ENCODE results near the gene TMEM132C. TPM values are rescaled to one million over a fixed set of nuclear protein-coding genes. Genes with fewer than 3 reads are reported as not detected.

TMEM132C gene
- total RNA-seq, 1 experiment from 2014 or later: not detected

DNA sequence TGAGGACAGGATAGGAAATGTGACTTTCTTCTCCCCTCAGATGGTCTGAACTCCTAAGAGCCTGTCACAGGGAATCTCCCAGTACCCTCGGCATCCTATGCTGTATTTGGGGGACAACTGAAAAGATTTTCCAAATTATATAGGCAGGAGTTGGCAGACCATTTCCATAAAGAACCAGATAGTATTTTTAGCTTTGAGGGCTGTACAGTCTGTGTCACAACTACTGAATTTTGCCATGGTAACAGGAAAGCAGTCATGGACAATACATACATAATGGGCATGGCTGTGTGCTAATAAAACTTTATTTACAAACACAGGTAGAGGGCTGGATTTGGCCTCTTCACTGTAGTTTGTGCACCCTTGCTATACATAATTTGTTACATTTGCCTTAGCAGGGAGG lies 30.4 kb upstream of the TMEM132C start:
- TF ChIP-seq MYBL2 (CRISPR knock-in tag; IDR thresholded peaks at IDR 0.05): no peak
- TF ChIP-seq, protein P1, sequence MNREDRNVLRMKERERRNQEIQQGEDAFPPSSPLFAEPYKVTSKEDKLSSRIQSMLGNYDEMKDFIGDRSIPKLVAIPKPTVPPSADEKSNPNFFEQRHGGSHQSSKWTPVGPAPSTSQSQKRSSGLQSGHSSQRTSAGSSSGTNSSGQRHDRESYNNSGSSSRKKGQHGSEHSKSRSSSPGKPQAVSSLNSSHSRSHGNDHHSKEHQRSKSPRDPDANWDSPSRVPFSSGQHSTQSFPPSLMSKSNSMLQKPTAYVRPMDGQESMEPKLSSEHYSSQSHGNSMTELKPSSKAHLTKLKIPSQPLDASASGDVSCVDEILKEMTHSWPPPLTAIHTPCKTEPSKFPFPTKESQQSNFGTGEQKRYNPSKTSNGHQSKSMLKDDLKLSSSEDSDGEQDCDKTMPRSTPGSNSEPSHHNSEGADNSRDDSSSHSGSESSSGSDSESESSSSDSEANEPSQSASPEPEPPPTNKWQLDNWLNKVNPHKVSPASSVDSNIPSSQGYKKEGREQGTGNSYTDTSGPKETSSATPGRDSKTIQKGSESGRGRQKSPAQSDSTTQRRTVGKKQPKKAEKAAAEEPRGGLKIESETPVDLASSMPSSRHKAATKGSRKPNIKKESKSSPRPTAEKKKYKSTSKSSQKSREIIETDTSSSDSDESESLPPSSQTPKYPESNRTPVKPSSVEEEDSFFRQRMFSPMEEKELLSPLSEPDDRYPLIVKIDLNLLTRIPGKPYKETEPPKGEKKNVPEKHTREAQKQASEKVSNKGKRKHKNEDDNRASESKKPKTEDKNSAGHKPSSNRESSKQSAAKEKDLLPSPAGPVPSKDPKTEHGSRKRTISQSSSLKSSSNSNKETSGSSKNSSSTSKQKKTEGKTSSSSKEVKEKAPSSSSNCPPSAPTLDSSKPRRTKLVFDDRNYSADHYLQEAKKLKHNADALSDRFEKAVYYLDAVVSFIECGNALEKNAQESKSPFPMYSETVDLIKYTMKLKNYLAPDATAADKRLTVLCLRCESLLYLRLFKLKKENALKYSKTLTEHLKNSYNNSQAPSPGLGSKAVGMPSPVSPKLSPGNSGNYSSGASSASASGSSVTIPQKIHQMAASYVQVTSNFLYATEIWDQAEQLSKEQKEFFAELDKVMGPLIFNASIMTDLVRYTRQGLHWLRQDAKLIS (CRISPR knock-in tag; IDR thresholded peaks at IDR 0.05; ENCODE audit: borderline replicate concordance): no peak
- TF ChIP-seq, protein P2, sequence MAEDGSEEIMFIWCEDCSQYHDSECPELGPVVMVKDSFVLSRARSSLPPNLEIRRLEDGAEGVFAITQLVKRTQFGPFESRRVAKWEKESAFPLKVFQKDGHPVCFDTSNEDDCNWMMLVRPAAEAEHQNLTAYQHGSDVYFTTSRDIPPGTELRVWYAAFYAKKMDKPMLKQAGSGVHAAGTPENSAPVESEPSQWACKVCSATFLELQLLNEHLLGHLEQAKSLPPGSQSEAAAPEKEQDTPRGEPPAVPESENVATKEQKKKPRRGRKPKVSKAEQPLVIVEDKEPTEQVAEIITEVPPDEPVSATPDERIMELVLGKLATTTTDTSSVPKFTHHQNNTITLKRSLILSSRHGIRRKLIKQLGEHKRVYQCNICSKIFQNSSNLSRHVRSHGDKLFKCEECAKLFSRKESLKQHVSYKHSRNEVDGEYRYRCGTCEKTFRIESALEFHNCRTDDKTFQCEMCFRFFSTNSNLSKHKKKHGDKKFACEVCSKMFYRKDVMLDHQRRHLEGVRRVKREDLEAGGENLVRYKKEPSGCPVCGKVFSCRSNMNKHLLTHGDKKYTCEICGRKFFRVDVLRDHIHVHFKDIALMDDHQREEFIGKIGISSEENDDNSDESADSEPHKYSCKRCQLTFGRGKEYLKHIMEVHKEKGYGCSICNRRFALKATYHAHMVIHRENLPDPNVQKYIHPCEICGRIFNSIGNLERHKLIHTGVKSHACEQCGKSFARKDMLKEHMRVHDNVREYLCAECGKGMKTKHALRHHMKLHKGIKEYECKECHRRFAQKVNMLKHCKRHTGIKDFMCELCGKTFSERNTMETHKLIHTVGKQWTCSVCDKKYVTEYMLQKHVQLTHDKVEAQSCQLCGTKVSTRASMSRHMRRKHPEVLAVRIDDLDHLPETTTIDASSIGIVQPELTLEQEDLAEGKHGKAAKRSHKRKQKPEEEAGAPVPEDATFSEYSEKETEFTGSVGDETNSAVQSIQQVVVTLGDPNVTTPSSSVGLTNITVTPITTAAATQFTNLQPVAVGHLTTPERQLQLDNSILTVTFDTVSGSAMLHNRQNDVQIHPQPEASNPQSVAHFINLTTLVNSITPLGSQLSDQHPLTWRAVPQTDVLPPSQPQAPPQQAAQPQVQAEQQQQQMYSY (CRISPR knock-in tag; IDR thresholded peaks at IDR 0.05): no peak
- no peak for TF ChIP-seq ZNF671 (CRISPR knock-in tag; IDR thresholded peaks at IDR 0.05)
- TF ChIP-seq, protein P3, sequence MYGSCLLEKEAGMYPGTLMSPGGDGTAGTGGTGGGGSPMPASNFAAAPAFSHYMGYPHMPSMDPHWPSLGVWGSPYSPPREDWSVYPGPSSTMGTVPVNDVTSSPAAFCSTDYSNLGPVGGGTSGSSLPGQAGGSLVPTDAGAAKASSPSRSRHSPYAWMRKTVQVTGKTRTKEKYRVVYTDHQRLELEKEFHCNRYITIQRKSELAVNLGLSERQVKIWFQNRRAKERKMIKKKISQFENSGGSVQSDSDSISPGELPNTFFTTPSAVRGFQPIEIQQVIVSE (CRISPR knock-in tag; IDR thresholded peaks at IDR 0.05; ENCODE audit: borderline replicate concordance): no peak
- no peak for TF ChIP-seq JUN (CRISPR knock-in tag; IDR thresholded peaks at IDR 0.05)
- no peak for TF ChIP-seq NR2C2 (CRISPR knock-in tag; IDR thresholded peaks at IDR 0.05)
- TF ChIP-seq, protein P4, sequence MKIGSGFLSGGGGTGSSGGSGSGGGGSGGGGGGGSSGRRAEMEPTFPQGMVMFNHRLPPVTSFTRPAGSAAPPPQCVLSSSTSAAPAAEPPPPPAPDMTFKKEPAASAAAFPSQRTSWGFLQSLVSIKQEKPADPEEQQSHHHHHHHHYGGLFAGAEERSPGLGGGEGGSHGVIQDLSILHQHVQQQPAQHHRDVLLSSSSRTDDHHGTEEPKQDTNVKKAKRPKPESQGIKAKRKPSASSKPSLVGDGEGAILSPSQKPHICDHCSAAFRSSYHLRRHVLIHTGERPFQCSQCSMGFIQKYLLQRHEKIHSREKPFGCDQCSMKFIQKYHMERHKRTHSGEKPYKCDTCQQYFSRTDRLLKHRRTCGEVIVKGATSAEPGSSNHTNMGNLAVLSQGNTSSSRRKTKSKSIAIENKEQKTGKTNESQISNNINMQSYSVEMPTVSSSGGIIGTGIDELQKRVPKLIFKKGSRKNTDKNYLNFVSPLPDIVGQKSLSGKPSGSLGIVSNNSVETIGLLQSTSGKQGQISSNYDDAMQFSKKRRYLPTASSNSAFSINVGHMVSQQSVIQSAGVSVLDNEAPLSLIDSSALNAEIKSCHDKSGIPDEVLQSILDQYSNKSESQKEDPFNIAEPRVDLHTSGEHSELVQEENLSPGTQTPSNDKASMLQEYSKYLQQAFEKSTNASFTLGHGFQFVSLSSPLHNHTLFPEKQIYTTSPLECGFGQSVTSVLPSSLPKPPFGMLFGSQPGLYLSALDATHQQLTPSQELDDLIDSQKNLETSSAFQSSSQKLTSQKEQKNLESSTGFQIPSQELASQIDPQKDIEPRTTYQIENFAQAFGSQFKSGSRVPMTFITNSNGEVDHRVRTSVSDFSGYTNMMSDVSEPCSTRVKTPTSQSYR (CRISPR knock-in tag; IDR thresholded peaks at IDR 0.05): no peak
- Mint-ChIP-seq H3K4me3 (no peak overlapping the region), H3K27ac (no peak overlapping the region), H3K9me3 (peaks cover 83% of the 10 kb centered on the region), H3K36me3 (peaks cover 79% of the 10 kb centered on the region), H3K4me1 (no peaks in the 10 kb centered on the region), H3K27me3 (ENCODE audit: low read depth) (peaks cover 17% of the 10 kb centered on the region)
- POLR2A ChIA-PET: no interaction called here
- DNase-seq (ENCODE audit: low spot score) (no peak), ATAC-seq (no peak)
- CTCF ChIA-PET: no interaction called here

DNA sequence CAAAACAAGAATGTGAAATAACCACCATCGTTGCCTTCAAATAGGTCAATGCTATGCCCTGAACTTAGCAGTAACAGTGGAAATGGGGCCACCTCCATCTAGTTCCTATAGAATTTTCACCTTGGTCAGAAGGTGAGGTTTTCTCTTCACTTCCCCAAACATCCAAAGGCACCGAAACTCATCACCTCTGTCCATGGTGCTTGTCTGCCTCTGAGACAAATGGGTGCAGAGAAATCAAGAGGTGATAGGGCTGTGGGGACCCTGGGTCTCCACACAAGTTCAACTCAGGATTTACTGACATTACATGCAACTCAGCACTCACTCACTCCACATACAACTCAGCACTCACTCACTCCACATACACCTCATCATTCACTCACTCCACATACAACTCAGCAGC lies 26.2 kb upstream of the TMEM132C start:
- no peaks in the 10 kb centered on the region for H3K4me1 Mint-ChIP-seq
- DNase-seq (ENCODE audit: low spot score) (no peak), ATAC-seq (no peak)
- H3K36me3 Mint-ChIP-seq: peaks cover 69% of the 10 kb centered on the region
- peaks cover 76% of the 10 kb centered on the region for H3K9me3 Mint-ChIP-seq
- peaks cover 12% of the 10 kb centered on the region for H3K27me3 Mint-ChIP-seq (ENCODE audit: low read depth)
- H3K4me3 Mint-ChIP-seq: no peak overlapping the region
- ChIA-PET CTCF (no interaction called here), POLR2A (no interaction called here)
- H3K27ac Mint-ChIP-seq: no peak overlapping the region
- TF ChIP-seq ZNF396 (CRISPR knock-in tag; IDR thresholded peaks at IDR 0.05; ENCODE audit: borderline replicate concordance) (no peak), SP1 (CRISPR knock-in tag; conservative IDR thresholded peaks at IDR 0.05) (no peak), ETV6 (CRISPR knock-in tag; IDR thresholded peaks at IDR 0.05) (no peak), NFYB (CRISPR knock-in tag; conservative IDR thresholded peaks at IDR 0.05; ENCODE audit: low read depth) (no peak), ZNF263 (CRISPR knock-in tag; IDR thresholded peaks at IDR 0.05; ENCODE audit: low read depth) (no peak), EMX1 (CRISPR knock-in tag; IDR thresholded peaks at IDR 0.05) (no peak), CREM (CRISPR knock-in tag; IDR thresholded peaks at IDR 0.05) (no peak), RELA (CRISPR knock-in tag; IDR thresholded peaks at IDR 0.05; ENCODE audit: borderline replicate concordance) (no peak), NFATC4 (CRISPR knock-in tag; IDR thresholded peaks at IDR 0.05) (no peak), ZNF138 (CRISPR knock-in tag; conservative IDR thresholded peaks at IDR 0.05) (no peak), PRRX2 (CRISPR knock-in tag; IDR thresholded peaks at IDR 0.05) (no peak), FOXK1 (CRISPR knock-in tag; IDR thresholded peaks at IDR 0.05) (no peak)
- TF ChIP-seq, protein P5, sequence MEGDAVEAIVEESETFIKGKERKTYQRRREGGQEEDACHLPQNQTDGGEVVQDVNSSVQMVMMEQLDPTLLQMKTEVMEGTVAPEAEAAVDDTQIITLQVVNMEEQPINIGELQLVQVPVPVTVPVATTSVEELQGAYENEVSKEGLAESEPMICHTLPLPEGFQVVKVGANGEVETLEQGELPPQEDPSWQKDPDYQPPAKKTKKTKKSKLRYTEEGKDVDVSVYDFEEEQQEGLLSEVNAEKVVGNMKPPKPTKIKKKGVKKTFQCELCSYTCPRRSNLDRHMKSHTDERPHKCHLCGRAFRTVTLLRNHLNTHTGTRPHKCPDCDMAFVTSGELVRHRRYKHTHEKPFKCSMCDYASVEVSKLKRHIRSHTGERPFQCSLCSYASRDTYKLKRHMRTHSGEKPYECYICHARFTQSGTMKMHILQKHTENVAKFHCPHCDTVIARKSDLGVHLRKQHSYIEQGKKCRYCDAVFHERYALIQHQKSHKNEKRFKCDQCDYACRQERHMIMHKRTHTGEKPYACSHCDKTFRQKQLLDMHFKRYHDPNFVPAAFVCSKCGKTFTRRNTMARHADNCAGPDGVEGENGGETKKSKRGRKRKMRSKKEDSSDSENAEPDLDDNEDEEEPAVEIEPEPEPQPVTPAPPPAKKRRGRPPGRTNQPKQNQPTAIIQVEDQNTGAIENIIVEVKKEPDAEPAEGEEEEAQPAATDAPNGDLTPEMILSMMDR (IDR thresholded peaks at IDR 0.05): no peak
- TF ChIP-seq, protein P6, sequence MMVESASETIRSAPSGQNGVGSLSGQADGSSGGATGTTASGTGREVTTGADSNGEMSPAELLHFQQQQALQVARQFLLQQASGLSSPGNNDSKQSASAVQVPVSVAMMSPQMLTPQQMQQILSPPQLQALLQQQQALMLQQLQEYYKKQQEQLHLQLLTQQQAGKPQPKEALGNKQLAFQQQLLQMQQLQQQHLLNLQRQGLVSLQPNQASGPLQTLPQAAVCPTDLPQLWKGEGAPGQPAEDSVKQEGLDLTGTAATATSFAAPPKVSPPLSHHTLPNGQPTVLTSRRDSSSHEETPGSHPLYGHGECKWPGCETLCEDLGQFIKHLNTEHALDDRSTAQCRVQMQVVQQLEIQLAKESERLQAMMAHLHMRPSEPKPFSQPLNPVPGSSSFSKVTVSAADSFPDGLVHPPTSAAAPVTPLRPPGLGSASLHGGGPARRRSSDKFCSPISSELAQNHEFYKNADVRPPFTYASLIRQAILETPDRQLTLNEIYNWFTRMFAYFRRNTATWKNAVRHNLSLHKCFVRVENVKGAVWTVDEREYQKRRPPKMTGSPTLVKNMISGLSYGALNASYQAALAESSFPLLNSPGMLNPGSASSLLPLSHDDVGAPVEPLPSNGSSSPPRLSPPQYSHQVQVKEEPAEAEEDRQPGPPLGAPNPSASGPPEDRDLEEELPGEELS (CRISPR knock-in tag; IDR thresholded peaks at IDR 0.05): no peak

Measured in WTC11 (cell line).